Spinal cord (tissue), 10 donors: ENCODE results near the gene TNIK. TPM values are rescaled to one million over a fixed set of nuclear protein-coding genes. Genes with fewer than 3 reads are reported as not detected.
A peak's percentile ranks its signal among the peaks of the same experiment; 100 is the strongest.

Experiments used
- DNase-seq, 6 donors: peaks; one replicate each; pipeline versions ENCODE4 v3.0.0 to v3.0.0-alpha.2; 2013 to 2015; ENCODE audit warnings: low spot score in 6 of 6, low read depth in 4 of 6
- H3K27ac ChIP-seq: one replicate; pipeline ENCODE4 v1.5.1; 2013; ENCODE audit warnings: low read depth, low read length, control low read depth
- H3K27me3 ChIP-seq: one replicate; pipeline ENCODE4 v1.6.1; 2013; ENCODE audit warnings: low read length; ENCODE audit not compliant: control insufficient read depth, insufficient read depth
- H3K36me3 ChIP-seq: one replicate; pipeline ENCODE4 v1.6.1; 2013; ENCODE audit warnings: low read length; ENCODE audit not compliant: control insufficient read depth, insufficient read depth
- H3K4me1 ChIP-seq: one replicate; pipeline ENCODE4 v1.6.1; 2013; ENCODE audit warnings: low read length; ENCODE audit not compliant: control insufficient read depth, insufficient read depth
- H3K4me3 ChIP-seq: one replicate; pipeline ENCODE4 v1.5.1; 2013; ENCODE audit warnings: low read depth, low read length, control low read depth
- H3K9me3 ChIP-seq: one replicate; pipeline ENCODE4 v1.6.1; 2013; ENCODE audit warnings: low read length; ENCODE audit not compliant: control insufficient read depth, insufficient read depth
- WGBS: methylation state at CpG from one replicate; pipeline ENCODE4 v1.1.5; 2013; ENCODE audit warnings: missing lambda C conversion rate; ENCODE audit not compliant: insufficient coverage; 5-methylcytosine and 5-hydroxymethylcytosine counted together
- polyA plus RNA-seq, 2 donors: library from polyadenylated mRNA; unstranded; fragments of 120-200 nt; gene quantifications; one replicate each; pipeline ENCODE4 v1.2.1, GENCODE V29; 2013; ENCODE audit not compliant: insufficient read length in 2 of 2
- total RNA-seq, 2 donors: library from RNA; depleted of rRNA in 1 of 2; stranded (reverse); fragments of 120-200 nt in 1 of 2; fragments of >200 nt in 1 of 2; gene quantifications; one replicate each; pipeline versions ENCODE4 v1.2.3 to v1.2.4, GENCODE V29; 2013 to 2014
- donor health status: healthy.

TNIK gene
- total and polyA plus RNA-seq, 4 donors: 38.3 to 105 (median 88.5) TPM

DNA sequence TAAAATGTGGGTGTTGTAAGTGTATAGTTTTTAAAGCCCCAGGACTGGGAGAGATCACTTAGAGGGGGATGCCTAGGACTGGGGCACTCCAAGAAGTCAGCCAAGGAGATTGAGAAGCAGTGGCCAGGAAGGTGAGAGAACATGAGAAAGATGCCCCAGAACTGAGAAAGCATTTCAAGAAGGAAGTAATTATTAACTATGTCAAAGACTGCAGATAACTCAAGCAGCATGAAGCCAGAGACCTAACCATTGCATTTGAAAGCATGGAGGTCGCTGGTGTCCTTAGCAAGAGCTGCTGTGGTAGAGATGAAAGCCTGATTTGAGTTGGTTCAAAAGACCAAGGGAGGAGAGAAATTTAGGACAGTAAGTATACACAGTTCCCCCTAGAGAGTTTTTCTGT lies 403.1 kb downstream of the TNIK start:
- no peaks in the 10 kb centered on the region for H3K9me3 ChIP-seq
- WGBS: 78% methylated on average over 1 of the region's 1 CpG
- no peak overlapping the region for H3K27ac ChIP-seq
- no peaks in the 10 kb centered on the region for H3K4me1 ChIP-seq
- no peaks in the 10 kb centered on the region for H3K36me3 ChIP-seq
- no peak for DNase-seq
- no peaks in the 10 kb centered on the region for H3K27me3 ChIP-seq
- no peak overlapping the region for H3K4me3 ChIP-seq

DNA sequence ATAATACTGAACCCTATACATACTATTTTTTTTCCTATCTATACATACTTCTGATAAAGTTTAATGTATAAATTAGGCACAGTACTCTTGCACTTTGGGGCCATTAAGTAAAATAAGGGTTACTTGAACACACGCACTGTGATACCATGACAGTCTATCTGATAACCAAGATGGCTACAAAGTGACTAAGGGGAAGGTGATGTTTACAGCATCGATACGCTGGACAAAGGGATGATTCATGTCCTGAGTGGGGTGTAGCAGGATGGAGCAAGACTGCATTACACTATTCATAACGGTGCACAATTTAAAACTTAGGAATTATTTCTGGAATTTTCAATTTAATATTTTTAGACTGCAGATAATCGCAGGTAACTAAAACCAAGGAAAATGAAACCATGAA lies 403.7 kb downstream of the TNIK start:
- WGBS: no CpG with 5 or more reads among the region's 5 CpGs
- Histone ChIP-seq H3K9me3 (no peaks in the 10 kb centered on the region), H3K4me1 (no peaks in the 10 kb centered on the region), H3K27ac (no peak overlapping the region), H3K36me3 (no peaks in the 10 kb centered on the region), H3K27me3 (no peaks in the 10 kb centered on the region), H3K4me3 (no peak overlapping the region)
- no peak for DNase-seq

DNA sequence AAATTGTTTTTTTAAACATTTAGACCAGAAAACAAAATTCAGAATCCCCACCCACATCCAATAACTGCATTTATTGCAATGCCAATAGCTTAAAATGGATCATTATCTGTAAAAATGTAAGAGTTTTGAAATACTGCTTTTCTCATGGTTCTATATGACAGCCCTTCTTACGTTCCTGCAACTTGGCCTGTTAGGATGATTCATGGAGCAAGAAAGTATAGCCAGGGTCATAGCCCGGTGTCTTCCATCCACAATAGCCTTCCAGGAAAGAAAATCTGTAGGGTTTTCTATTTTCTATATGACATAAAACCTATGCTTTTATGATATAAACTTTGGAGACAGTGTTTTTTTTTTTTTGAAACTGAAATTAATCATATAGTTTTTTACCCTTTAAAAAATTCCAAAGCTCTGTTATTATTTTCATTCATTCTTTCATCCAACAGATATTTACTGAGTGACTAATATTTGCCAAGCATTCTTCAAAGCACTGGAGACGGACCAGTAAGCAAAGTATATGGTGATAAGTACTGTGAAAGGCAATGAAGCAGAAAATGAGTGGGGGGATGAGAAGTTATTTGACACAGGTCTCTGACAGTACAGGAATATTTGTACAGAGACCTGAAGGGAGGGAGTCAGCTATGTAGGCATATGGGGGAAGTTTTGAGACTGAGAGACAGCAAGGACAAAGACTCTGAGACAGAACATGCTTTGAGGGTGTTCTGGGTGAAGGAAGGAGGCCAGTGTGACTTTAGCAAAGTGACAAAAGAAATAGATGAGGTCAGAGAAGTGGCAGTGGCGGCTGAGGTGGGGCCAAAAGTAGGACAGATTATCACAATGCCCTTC lies 404.6 kb downstream of the TNIK start:
- Histone ChIP-seq H3K27ac (no peak overlapping the region), H3K4me1 (no peaks in the 10 kb centered on the region), H3K27me3 (no peaks in the 10 kb centered on the region), H3K9me3 (no peaks in the 10 kb centered on the region), H3K4me3 (no peak overlapping the region), H3K36me3 (no peaks in the 10 kb centered on the region)
- DNase-seq: no peak
- WGBS: 80% methylated on average over 2 of the region's 4 CpGs

DNA sequence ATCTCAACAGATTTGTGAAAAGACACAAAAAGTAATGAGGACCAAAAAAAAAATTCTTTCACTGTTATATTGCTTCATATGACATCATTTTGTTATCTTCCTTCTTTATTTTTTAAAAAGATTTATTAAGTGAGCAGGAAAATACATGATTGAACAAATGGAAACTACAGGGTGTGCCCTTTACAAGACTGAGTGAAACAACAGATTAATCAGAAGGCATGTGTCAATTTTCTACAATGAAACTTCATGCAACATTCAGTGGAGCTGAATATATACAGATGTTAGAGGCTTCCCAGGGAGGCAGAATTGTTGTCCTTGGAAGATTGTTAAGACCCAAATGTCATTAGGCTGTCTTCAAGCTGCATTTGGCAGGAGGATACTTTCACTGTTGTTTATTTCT lies 405.3 kb downstream of the TNIK start:
- no peak overlapping the region for H3K27ac ChIP-seq
- no peaks in the 10 kb centered on the region for H3K27me3 ChIP-seq
- no peaks in the 10 kb centered on the region for H3K9me3 ChIP-seq
- DNase-seq: peak in 1 of 6 donors; percentile 25
- no peaks in the 10 kb centered on the region for H3K36me3 ChIP-seq
- H3K4me3 ChIP-seq: no peak overlapping the region
- no peaks in the 10 kb centered on the region for H3K4me1 ChIP-seq

DNA sequence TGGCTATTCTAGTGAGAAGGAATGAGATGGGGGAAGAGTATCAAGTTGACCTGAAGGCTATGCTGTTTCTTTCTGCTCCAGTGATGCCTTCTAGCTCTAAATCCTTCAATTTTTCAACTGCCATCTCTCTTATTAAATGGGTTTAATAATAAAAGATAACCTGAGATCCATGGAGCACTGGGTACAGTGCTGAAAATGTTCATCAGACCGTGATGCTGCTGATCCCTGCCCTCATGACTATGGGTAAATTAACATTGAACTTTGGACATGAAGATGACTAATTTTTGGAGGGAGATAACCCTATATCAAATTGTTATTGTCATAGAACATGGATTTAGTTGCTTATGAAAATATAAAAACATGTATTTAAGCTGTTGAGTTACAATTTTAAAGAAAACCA lies 406.0 kb downstream of the TNIK start:
- no CpG with 5 or more reads among the region's 1 CpG for WGBS
- no peak for DNase-seq
- no peaks in the 10 kb centered on the region for H3K36me3 ChIP-seq

DNA sequence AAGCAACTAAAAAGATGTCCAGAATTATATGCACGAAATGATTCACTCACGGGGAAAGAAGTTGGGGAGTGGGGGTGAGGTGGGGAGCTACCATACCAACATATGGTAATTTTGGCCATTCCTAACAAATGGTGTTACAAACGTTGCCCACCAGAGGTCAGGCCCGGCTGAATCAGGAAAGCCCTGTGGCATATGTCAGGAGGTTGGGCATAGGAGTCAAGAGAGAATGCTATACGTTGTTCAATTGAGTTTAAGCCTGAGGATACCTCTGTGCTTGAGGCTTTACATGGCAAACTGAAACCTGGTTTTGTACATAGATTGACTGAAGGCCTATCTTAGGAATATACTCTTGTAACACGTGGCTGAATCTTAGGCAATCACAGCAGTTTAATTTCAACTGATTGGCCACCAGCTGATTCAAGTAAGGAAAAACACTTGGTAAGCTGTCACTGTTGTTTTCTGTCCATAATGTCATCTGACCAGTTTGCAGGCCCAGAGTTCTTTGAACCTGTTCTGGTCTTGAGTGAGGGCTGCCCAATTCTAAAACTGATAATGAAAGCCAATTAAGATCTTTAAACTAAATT lies 410.3 kb downstream of the TNIK start:
- DNase-seq: peak in 2 of 6 donors; percentile 60 to 68
- no peaks in the 10 kb centered on the region for H3K9me3 ChIP-seq
- no peaks in the 10 kb centered on the region for H3K4me1 ChIP-seq
- no peaks in the 10 kb centered on the region for H3K27me3 ChIP-seq
- WGBS: 12% methylated on average over 3 of the region's 6 CpGs
- H3K4me3 ChIP-seq: no peak overlapping the region
- H3K36me3 ChIP-seq: no peaks in the 10 kb centered on the region
- H3K27ac ChIP-seq: no peak overlapping the region

More for the DNA sequence above, 406.0 kb downstream of the TNIK start:
- Histone ChIP-seq H3K4me3 (no peak overlapping the region), H3K27me3 (no peaks in the 10 kb centered on the region), H3K4me1 (no peaks in the 10 kb centered on the region), H3K27ac (no peak overlapping the region), H3K9me3 (no peaks in the 10 kb centered on the region)

DNA sequence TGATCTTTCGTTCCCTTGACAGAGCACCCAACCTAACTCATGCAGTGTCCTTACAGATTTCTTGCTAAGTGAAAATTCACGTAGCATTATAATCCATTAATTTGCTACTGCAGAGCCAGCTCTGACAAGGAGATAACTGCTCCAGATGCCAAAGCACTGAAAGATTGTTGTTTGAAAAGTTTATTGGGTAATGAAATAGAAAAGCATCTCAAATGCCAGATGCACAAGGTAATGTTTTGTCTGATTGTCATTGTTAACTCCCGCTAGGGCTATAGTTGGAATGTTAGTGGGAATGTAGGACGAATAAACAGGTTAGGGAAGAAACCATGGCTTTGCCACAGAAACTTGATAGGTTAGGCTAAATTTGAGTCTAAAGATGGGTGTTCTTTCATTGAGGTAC lies 413.4 kb downstream of the TNIK start:
- Histone ChIP-seq H3K4me3 (no peak overlapping the region), H3K27me3 (no peaks in the 10 kb centered on the region), H3K9me3 (no peaks in the 10 kb centered on the region), H3K4me1 (no peaks in the 10 kb centered on the region), H3K27ac (no peak overlapping the region), H3K36me3 (no peaks in the 10 kb centered on the region)
- 93% methylated on average over 2 of the region's 4 CpGs for WGBS
- DNase-seq: peak in 1 of 6 donors; percentile 62

DNA sequence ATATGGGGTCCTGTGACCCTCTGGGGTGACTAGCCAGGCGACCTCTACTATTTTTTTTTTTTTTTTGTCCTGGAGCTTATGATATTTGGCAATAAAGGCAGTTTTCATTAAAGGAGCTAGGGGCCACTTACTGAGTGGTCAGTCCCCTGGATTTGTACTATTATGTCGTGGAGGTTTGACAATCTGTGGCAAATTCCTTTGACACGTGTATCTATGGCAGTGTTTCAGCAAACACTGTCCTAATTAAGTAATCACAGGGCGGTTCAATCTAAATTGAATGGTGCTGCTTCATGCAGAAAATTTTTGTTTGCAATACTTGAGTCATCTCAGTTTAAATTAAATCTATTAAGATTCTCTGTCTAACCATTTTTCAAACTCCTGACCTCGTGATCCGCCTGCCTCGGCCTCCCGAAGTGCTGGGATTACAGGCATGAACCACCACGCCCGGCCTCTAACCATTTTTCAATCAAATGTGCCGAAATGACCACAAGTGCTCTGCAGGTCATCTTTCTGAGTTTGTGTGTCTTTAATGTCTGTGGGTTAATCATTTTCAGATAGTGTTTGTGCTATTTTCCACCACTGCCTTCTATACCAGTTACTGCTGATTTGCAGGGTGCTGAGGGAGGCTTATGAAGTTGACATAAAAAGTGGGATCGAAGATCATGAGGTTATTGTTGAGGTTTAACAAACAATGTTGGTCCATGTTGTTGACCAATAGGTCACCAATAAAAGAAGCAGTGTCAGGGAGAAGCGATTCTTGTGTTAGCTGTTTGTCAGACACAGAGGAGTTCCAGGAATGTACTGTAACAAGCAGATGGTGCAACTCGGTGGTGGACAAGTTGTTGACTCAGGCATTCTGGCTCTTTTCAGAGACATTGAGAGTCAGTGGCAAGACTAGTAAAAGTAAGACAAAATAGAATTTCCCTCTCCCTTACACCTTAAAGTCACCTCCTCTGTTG lies 415.1 kb downstream of the TNIK start:
- 81% methylated on average over 4 of the region's 14 CpGs for WGBS
- H3K27me3 ChIP-seq: no peaks in the 10 kb centered on the region

DNA sequence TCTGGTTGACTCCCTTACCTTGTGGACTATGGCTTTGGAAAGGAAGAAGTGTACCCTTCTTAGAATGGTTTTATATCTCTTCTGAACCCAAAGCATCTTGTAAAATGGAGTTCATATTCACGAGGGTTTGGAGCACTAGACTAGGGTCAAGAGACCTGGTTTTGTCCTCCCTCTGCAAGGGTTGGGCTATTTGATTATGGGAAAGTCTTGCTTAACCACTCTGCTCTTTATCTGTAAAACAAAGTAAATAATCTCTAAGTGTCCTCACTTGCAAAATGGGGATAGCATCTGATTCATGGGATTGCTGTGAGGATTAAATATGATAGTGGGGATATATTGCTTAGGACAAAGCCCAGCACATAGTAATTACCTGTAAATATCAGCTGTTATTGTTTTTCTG lies 415.8 kb downstream of the TNIK start:
- Histone ChIP-seq H3K36me3 (no peaks in the 10 kb centered on the region), H3K4me3 (no peak overlapping the region), H3K9me3 (no peaks in the 10 kb centered on the region), H3K4me1 (no peaks in the 10 kb centered on the region), H3K27ac (no peak overlapping the region), H3K27me3 (no peaks in the 10 kb centered on the region)
- no peak for DNase-seq
- WGBS: 67% methylated on average over 1 of the region's 1 CpG

More for the DNA sequence above, 415.1 kb downstream of the TNIK start:
- no peak overlapping the region for H3K27ac ChIP-seq
- H3K4me1 ChIP-seq: no peaks in the 10 kb centered on the region
- H3K9me3 ChIP-seq: no peaks in the 10 kb centered on the region
- no peak for DNase-seq
- no peaks in the 10 kb centered on the region for H3K36me3 ChIP-seq
- H3K4me3 ChIP-seq: no peak overlapping the region
